ENCODE data around the gene ERMARD.

The ERMARD gene

GRCh38 chr6:169807699-169808607, 56.5 kb downstream of the ERMARD start:
- Histone ChIP-seq H3K27ac (ENCODE audit: low read length, poor library complexity, severe bottlenecking) (no peak overlapping the region), H3K9me3 (ENCODE audit: control insufficient read depth, low read length) (no peaks in the 10 kb centered on the region), H2BK12ac (ENCODE audit: low read length in 2 of 2) (no peak overlapping the region), H2AK5ac (ENCODE audit: low read length, severe bottlenecking) (peak overlapping the region; percentile 55), H2BK5ac (ENCODE audit: low read depth, low read length, poor library complexity, severe bottlenecking) (no peak overlapping the region), H3K4me2 (ENCODE audit: low read length, poor library complexity, severe bottlenecking) (no peak overlapping the region), H3K18ac (ENCODE audit: low read depth in 1 of 2, low read length in 2 of 2) (no peak overlapping the region), H3K4ac (ENCODE audit: low read depth in 1 of 2, low read length in 2 of 2) (no peak overlapping the region), H4K91ac (ENCODE audit: low read length) (peak overlapping the region; percentile 27), H3K79me1 (replicated peaks; ENCODE audit: low read length, poor library complexity, severe bottlenecking) (no peaks in the 10 kb centered on the region), H3K4me3 (ENCODE audit: insufficient read depth in 1 of 2, low read depth in 1 of 2, low read length in 2 of 2) (no peak overlapping the region), H3K4me1 (ENCODE audit: control insufficient read depth, insufficient read depth, low read depth, low read length) (peaks cover 3% of the 10 kb centered on the region), H3K9ac (ENCODE audit: low read length) (no peak overlapping the region), H3K14ac (ENCODE audit: low read length in 2 of 2) (no peak overlapping the region), H3K23ac (ENCODE audit: low read length in 2 of 2) (no peak overlapping the region), H3K36me3 (ENCODE audit: control insufficient read depth in 1 of 2, insufficient read depth in 2 of 2, low read depth in 1 of 2, low read length in 2 of 2) (no peaks in the 10 kb centered on the region), H2BK15ac (ENCODE audit: low read depth, poor library complexity, severe bottlenecking) (no peak overlapping the region), H2BK120ac (ENCODE audit: low read depth, low read length) (no peak overlapping the region), H2AFZ (ENCODE audit: low read depth, low read length) (no peak overlapping the region), H3K27me3 (ENCODE audit: control insufficient read depth in 1 of 2, insufficient read depth in 1 of 2, low read length in 2 of 2) (peaks cover 39 to 45% of the 10 kb centered on the region in 2 experiments), H4K8ac (ENCODE audit: low read length) (no peak overlapping the region)
- DNase-seq: no peak
- 61% methylated on average over 7 of the region's 9 CpGs for WGBS

- Histone ChIP-seq H3K4me1 (ENCODE audit: control insufficient read depth, insufficient read depth, low read depth, low read length) (peaks cover 3% of the 10 kb centered on the region), H3K36me3 (ENCODE audit: control insufficient read depth in 1 of 2, insufficient read depth in 2 of 2, low read depth in 1 of 2, low read length in 2 of 2) (no peaks in the 10 kb centered on the region), H3K18ac (ENCODE audit: low read depth in 1 of 2, low read length in 2 of 2) (no peak overlapping the region), H2BK12ac (ENCODE audit: low read length in 2 of 2) (no peak overlapping the region), H3K79me1 (replicated peaks; ENCODE audit: low read length, poor library complexity, severe bottlenecking) (no peaks in the 10 kb centered on the region), H2AK5ac (ENCODE audit: low read length, severe bottlenecking) (peak overlapping the region; percentile 55), H4K8ac (ENCODE audit: low read length) (no peak overlapping the region), H3K27ac (ENCODE audit: low read length, poor library complexity, severe bottlenecking) (no peak overlapping the region), H2AFZ (ENCODE audit: low read depth, low read length) (no peak overlapping the region), H3K4me2 (ENCODE audit: low read length, poor library complexity, severe bottlenecking) (no peak overlapping the region), H2BK15ac (ENCODE audit: low read depth, poor library complexity, severe bottlenecking) (no peak overlapping the region), H4K91ac (ENCODE audit: low read length) (peak overlapping the region; percentile 27), H2BK5ac (ENCODE audit: low read depth, low read length, poor library complexity, severe bottlenecking) (no peak overlapping the region), H3K9me3 (ENCODE audit: control insufficient read depth, low read length) (no peaks in the 10 kb centered on the region), H3K14ac (ENCODE audit: low read length in 2 of 2) (no peak overlapping the region), H3K27me3 (ENCODE audit: control insufficient read depth in 1 of 2, insufficient read depth in 1 of 2, low read length in 2 of 2) (peaks cover 32 to 43% of the 10 kb centered on the region in 2 experiments), H3K23ac (ENCODE audit: low read length in 2 of 2) (no peak overlapping the region), H2BK120ac (ENCODE audit: low read depth, low read length) (no peak overlapping the region), H3K4me3 (ENCODE audit: insufficient read depth in 1 of 2, low read depth in 1 of 2, low read length in 2 of 2) (no peak overlapping the region), H3K9ac (ENCODE audit: low read length) (no peak overlapping the region), H3K4ac (ENCODE audit: low read depth in 1 of 2, low read length in 2 of 2) (no peak overlapping the region)
- DNase-seq: no peak
- 48% methylated on average over 3 of the region's 3 CpGs for WGBS
Measured at GRCh38 chr6:169808608-169808967, 57.2 kb downstream of the ERMARD start.

GRCh38 chr6:169809386-169809785, 58.0 kb downstream of the ERMARD start:
- H3K4me1 ChIP-seq (ENCODE audit: control insufficient read depth, insufficient read depth, low read depth, low read length): peaks cover 3% of the 10 kb centered on the region
- no peaks in the 10 kb centered on the region for H3K36me3 ChIP-seq (ENCODE audit: control insufficient read depth in 1 of 2, insufficient read depth in 2 of 2, low read depth in 1 of 2, low read length in 2 of 2)
- no peak overlapping the region for H2AFZ ChIP-seq (ENCODE audit: low read depth, low read length)
- H3K9me3 ChIP-seq (ENCODE audit: control insufficient read depth, low read length): no peaks in the 10 kb centered on the region
- no peak overlapping the region for H3K23ac ChIP-seq (ENCODE audit: low read length in 2 of 2)
- no peak overlapping the region for H3K27ac ChIP-seq (ENCODE audit: low read length, poor library complexity, severe bottlenecking)
- WGBS: 96% methylated on average over 2 of the region's 4 CpGs
- H2BK12ac ChIP-seq (ENCODE audit: low read length in 2 of 2): no peak overlapping the region
- H4K8ac ChIP-seq (ENCODE audit: low read length): no peak overlapping the region
- H3K27me3 ChIP-seq (ENCODE audit: control insufficient read depth in 1 of 2, insufficient read depth in 1 of 2, low read length in 2 of 2): peaks cover 24 to 35% of the 10 kb centered on the region in 2 experiments
- H4K91ac ChIP-seq (ENCODE audit: low read length): no peak overlapping the region
- H3K4me2 ChIP-seq (ENCODE audit: low read length, poor library complexity, severe bottlenecking): no peak overlapping the region
- no peak overlapping the region for H2AK5ac ChIP-seq (ENCODE audit: low read length, severe bottlenecking)
- no peak overlapping the region for H3K9ac ChIP-seq (ENCODE audit: low read length)
- no peak overlapping the region for H3K18ac ChIP-seq (ENCODE audit: low read depth in 1 of 2, low read length in 2 of 2)
- no peak overlapping the region for H2BK15ac ChIP-seq (ENCODE audit: low read depth, poor library complexity, severe bottlenecking)
- no peak overlapping the region for H2BK5ac ChIP-seq (ENCODE audit: low read depth, low read length, poor library complexity, severe bottlenecking)
- no peaks in the 10 kb centered on the region for H3K79me1 ChIP-seq (replicated peaks; ENCODE audit: low read length, poor library complexity, severe bottlenecking)
- DNase-seq: no peak
- no peak overlapping the region for H2BK120ac ChIP-seq (ENCODE audit: low read depth, low read length)
- H3K4me3 ChIP-seq (ENCODE audit: insufficient read depth in 1 of 2, low read depth in 1 of 2, low read length in 2 of 2): no peak overlapping the region
- H3K14ac ChIP-seq (ENCODE audit: low read length in 2 of 2): no peak overlapping the region
- no peak overlapping the region for H3K4ac ChIP-seq (ENCODE audit: low read depth in 1 of 2, low read length in 2 of 2)

GRCh38 chr6:169810066-169810989, 58.9 kb downstream of the ERMARD start:
- H3K18ac ChIP-seq (ENCODE audit: low read depth in 1 of 2, low read length in 2 of 2): no peak overlapping the region
- no peak overlapping the region for H3K27ac ChIP-seq (ENCODE audit: low read length, poor library complexity, severe bottlenecking)
- H2AK5ac ChIP-seq (ENCODE audit: low read length, severe bottlenecking): no peak overlapping the region
- DNase-seq: no peak
- no peaks in the 10 kb centered on the region for H3K79me1 ChIP-seq (replicated peaks; ENCODE audit: low read length, poor library complexity, severe bottlenecking)
- no peak overlapping the region for H3K4me3 ChIP-seq (ENCODE audit: insufficient read depth in 1 of 2, low read depth in 1 of 2, low read length in 2 of 2)
- no peak overlapping the region for H2BK12ac ChIP-seq (ENCODE audit: low read length in 2 of 2)
- no peak overlapping the region for H3K23ac ChIP-seq (ENCODE audit: low read length in 2 of 2)
- H3K9me3 ChIP-seq (ENCODE audit: control insufficient read depth, low read length): no peaks in the 10 kb centered on the region
- no peak overlapping the region for H3K4ac ChIP-seq (ENCODE audit: low read depth in 1 of 2, low read length in 2 of 2)
- no peak overlapping the region for H3K4me2 ChIP-seq (ENCODE audit: low read length, poor library complexity, severe bottlenecking)
- peak overlapping the region; percentile 27 for H4K91ac ChIP-seq (ENCODE audit: low read length)
- 53% methylated on average over 18 of the region's 18 CpGs for WGBS
- no peak overlapping the region for H4K8ac ChIP-seq (ENCODE audit: low read length)
- peaks cover 15 to 25% of the 10 kb centered on the region in 2 experiments for H3K27me3 ChIP-seq (ENCODE audit: control insufficient read depth in 1 of 2, insufficient read depth in 1 of 2, low read length in 2 of 2)
- H3K14ac ChIP-seq (ENCODE audit: low read length in 2 of 2): no peak overlapping the region
- no peak overlapping the region for H2BK5ac ChIP-seq (ENCODE audit: low read depth, low read length, poor library complexity, severe bottlenecking)
- H2AFZ ChIP-seq (ENCODE audit: low read depth, low read length): no peak overlapping the region
- peaks cover 3% of the 10 kb centered on the region for H3K4me1 ChIP-seq (ENCODE audit: control insufficient read depth, insufficient read depth, low read depth, low read length)
- no peak overlapping the region for H2BK120ac ChIP-seq (ENCODE audit: low read depth, low read length)
- H3K9ac ChIP-seq (ENCODE audit: low read length): no peak overlapping the region
- no peaks in the 10 kb centered on the region for H3K36me3 ChIP-seq (ENCODE audit: control insufficient read depth in 1 of 2, insufficient read depth in 2 of 2, low read depth in 1 of 2, low read length in 2 of 2)
- H2BK15ac ChIP-seq (ENCODE audit: low read depth, poor library complexity, severe bottlenecking): no peak overlapping the region

Data from mesenchymal stem cell (in vitro differentiated cells and primary cell).